Measurements from ENCODE around the gene MRPS2.

The MRPS2 gene

GRCh38 chr9:135514342-135515082, 14.0 kb downstream of the MRPS2 start:
- Histone ChIP-seq H3K27me3 (peaks cover 0 to 7% of the 10 kb centered on the region in 2 donors), H3K9me3 (no peaks in the 10 kb centered on the region), H3K4me3 (no peak overlapping the region), H3K4me1 (no peaks in the 10 kb centered on the region), H3K36me3 (no peaks in the 10 kb centered on the region), H3K27ac (no peak overlapping the region)
- intact Hi-C loops (cut with DNase I; ENCODE audit: low total_unique reads), result no loop called here
- TF ChIP-seq CTCF (IDR thresholded peaks at IDR 0.05), result no peak
- DNase-seq, result peak in 1 of 2 donors; percentile 38

GRCh38 chr9:135515083-135515951, 14.8 kb downstream of the MRPS2 start:
- DNase-seq, result peak in 1 of 2 donors; percentile 60

GRCh38 chr9:135516132-135516860, 15.8 kb downstream of the MRPS2 start:
- DNase-seq, result peak in 1 of 2 donors; percentile 43
- Histone ChIP-seq H3K4me1 (no peaks in the 10 kb centered on the region), H3K27me3 (peaks cover 0 to 11% of the 10 kb centered on the region in 2 donors), H3K27ac (no peak overlapping the region), H3K36me3 (no peaks in the 10 kb centered on the region), H3K4me3 (no peak overlapping the region), H3K9me3 (no peaks in the 10 kb centered on the region)
- intact Hi-C loops (cut with DNase I; ENCODE audit: low total_unique reads), result no loop called here
- no peak for TF ChIP-seq CTCF (IDR thresholded peaks at IDR 0.05)

More at GRCh38 chr9:135515083-135515951, 14.8 kb downstream of the MRPS2 start:
- H3K9me3 ChIP-seq, result no peaks in the 10 kb centered on the region
- no peaks in the 10 kb centered on the region for H3K36me3 ChIP-seq
- no peak overlapping the region for H3K4me3 ChIP-seq
- H3K27ac ChIP-seq, result no peak overlapping the region
- TF ChIP-seq CTCF (IDR thresholded peaks at IDR 0.05), result no peak
- H3K4me1 ChIP-seq, result no peaks in the 10 kb centered on the region
- intact Hi-C loops (cut with DNase I; ENCODE audit: low total_unique reads), result no loop called here
- peaks cover 0 to 7% of the 10 kb centered on the region in 2 donors for H3K27me3 ChIP-seq

GRCh38 chr9:135517407-135517822, 16.9 kb downstream of the MRPS2 start:
- intact Hi-C loops (cut with DNase I; ENCODE audit: low total_unique reads), result no loop called here
- DNase-seq, result peak in 1 of 2 donors; percentile 50
- no peak for TF ChIP-seq CTCF (IDR thresholded peaks at IDR 0.05)
- Histone ChIP-seq H3K4me1 (no peaks in the 10 kb centered on the region), H3K36me3 (no peaks in the 10 kb centered on the region), H3K9me3 (no peaks in the 10 kb centered on the region), H3K27me3 (peaks cover 0 to 21% of the 10 kb centered on the region in 2 donors), H3K4me3 (no peak overlapping the region), H3K27ac (no peak overlapping the region)

GRCh38 chr9:135519179-135519971, 18.9 kb downstream of the MRPS2 start:
- Histone ChIP-seq H3K4me3 (no peak overlapping the region), H3K36me3 (no peaks in the 10 kb centered on the region), H3K27me3 (peaks cover 0 to 41% of the 10 kb centered on the region in 2 donors), H3K9me3 (no peaks in the 10 kb centered on the region), H3K27ac (no peak overlapping the region), H3K4me1 (no peaks in the 10 kb centered on the region)
- no peak for TF ChIP-seq CTCF (IDR thresholded peaks at IDR 0.05)
- intact Hi-C loops (cut with DNase I; ENCODE audit: low total_unique reads), result no loop called here
- DNase-seq, result no peak
